Mucosa of descending colon (tissue), 3 donors: Measurements from ENCODE around the gene TRIM14. TPM values are rescaled to one million over a fixed set of nuclear protein-coding genes. Genes with fewer than 3 reads are reported as not detected.
A peak's percentile ranks its signal among the peaks of the same experiment; 100 is the strongest.

Experiments
- ATAC-seq: fragments of 200-7000 bp; cut with Tn5 transposase; one replicate; pipeline ENCODE4 v1.9.1; 2020; ENCODE audit warnings: mild to moderate bottlenecking, moderate library complexity
- DNase-seq, 3 donors: peaks; one replicate each; pipeline ENCODE4 v3.0.0-alpha.2; 2020
- H3K36me3 ChIP-seq: fragments of 200-600 bp; one replicate; pipeline ENCODE4 v1.8.0; 2021; ENCODE audit warnings: low read depth, mild to moderate bottlenecking
- H3K4me1 ChIP-seq: fragments of 200-600 bp; one replicate; pipeline ENCODE4 v1.8.0; 2021; ENCODE audit warnings: low read depth, mild to moderate bottlenecking
- H3K4me3 ChIP-seq: fragments of 200-600 bp; one replicate; pipeline ENCODE4 v1.8.0; 2021; ENCODE audit warnings: mild to moderate bottlenecking
- H3K9me3 ChIP-seq: fragments of 200-600 bp; one replicate; pipeline ENCODE4 v1.8.0; 2021; ENCODE audit warnings: mild to moderate bottlenecking
- CTCF ChIP-seq: fragments of 200-600 bp; IDR thresholded peaks from one replicate; pipeline ENCODE4 v1.8.0; 2022; ENCODE audit warnings: antibody characterized with exemption, mild to moderate bottlenecking
- intact Hi-C, 2 donors: fragments of 100-400 bp; cut with DNase I in 1 of 2; cut with micrococcal nuclease in 1 of 2; formaldehyde crosslinking; loops; one replicate each; pipeline versions ENCODE4 v1.11.0 to v1.11.1; 2022; cut with DNase I, micrococcal nuclease
- total RNA-seq, 3 donors: library from RNA; stranded (reverse); fragmentation: NEBNext Ultra II Directional in 2 of 3; extraction: Animal tissue kit (Norgen Biotek cat#: 25700) in 2 of 3; gene quantifications; one replicate each; pipeline versions ENCODE4 v1.2.1 to v1.2.4, GENCODE V29; 2021 to 2023
- donor health status: DM: no; HTN: no; CAD: no; lungs with moderate emphysema.
- donor health status: DM: no; HTN: no; CAD: no.
- donor health status: DM: no; HTN: yes; CAD: no.

TRIM14 gene
- total RNA-seq, 3 donors from 2014 or later: 44.9 to 67.2 (median 55.6) TPM

DNA sequence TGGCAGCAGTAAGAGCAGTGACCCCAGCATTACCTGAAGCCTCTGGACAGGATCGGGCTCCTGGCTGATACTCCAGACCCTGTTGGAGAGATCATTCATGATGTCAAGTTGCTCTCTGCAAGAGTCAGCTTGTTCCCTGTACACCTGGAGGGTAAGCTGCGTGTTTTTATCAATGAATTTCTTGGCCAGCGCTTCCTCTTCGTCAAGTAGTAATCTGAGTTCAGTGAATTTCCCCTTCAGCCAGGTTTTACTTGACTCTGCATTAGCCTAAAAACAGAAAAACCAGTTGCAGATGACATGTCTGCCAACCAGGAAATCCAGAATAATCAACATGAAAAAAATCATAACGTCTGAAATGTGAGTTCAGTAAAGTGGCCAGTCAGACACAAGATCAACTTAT lies 19.1 kb downstream of the TRIM14 start:
- peak; percentile 38 for ATAC-seq
- Histone ChIP-seq H3K36me3 (no peaks in the 10 kb centered on the region), H3K4me1 (peaks cover 13% of the 10 kb centered on the region), H3K9me3 (no peaks in the 10 kb centered on the region), H3K4me3 (no peak overlapping the region)
- intact Hi-C loops: no loop called here
- TF ChIP-seq CTCF: no peak
- DNase-seq: no peak

DNA sequence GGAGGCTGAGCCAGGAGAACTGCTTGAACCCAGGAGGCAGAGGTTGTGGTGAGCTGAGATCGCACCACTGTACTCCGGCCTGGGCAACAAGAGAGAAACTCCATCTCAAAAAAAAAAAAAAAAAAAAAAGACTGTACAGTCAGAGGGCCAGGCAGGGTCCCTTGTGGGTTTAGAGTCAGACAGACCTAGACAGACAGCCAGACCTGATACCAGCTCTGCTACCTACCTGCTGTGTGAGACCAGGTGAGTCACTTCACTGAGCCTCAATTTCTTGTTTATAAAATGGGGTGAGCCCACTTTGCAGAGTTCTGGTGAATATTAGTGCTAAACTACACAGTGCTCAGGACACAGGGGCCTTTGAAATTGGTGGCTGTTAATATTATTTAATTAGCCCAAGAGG lies 19.7 kb downstream of the TRIM14 start:
- H3K4me1 ChIP-seq: peaks cover 13% of the 10 kb centered on the region
- DNase-seq (no peak), ATAC-seq (no peak)
- TF ChIP-seq CTCF: no peak
- intact Hi-C loops: no loop called here
- no peak overlapping the region for H3K4me3 ChIP-seq
- no peaks in the 10 kb centered on the region for H3K9me3 ChIP-seq
- no peaks in the 10 kb centered on the region for H3K36me3 ChIP-seq

DNA sequence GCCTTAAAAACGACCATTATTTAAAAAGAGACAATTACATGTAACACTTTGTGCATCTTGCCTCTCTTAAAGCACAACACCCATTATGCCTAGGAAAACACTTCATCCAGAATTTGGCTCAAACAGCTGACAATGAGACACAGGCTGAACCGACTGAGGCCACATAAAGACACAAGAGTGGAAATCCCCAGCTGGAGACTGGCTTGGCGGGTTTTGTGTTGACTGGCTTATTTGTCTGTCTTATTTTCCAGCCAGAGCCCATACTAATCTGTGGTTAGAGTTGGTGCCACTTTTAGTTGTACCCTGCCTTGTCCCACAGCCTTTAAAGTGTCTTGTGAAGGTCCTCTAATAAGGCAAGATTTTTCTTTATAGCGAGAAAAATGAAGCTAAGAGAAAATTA lies 21.2 kb downstream of the TRIM14 start:
- intact Hi-C loops: no loop called here
- Histone ChIP-seq H3K9me3 (no peaks in the 10 kb centered on the region), H3K4me1 (peaks cover 16% of the 10 kb centered on the region), H3K36me3 (no peaks in the 10 kb centered on the region), H3K4me3 (no peak overlapping the region)
- DNase-seq (no peak), ATAC-seq (no peak)
- no peak for TF ChIP-seq CTCF

GRCh38 chr9:98096091-98096490 lies 22.9 kb downstream of the TRIM14 start:
- no peak for DNase-seq
- H3K36me3 ChIP-seq: no peaks in the 10 kb centered on the region

DNA sequence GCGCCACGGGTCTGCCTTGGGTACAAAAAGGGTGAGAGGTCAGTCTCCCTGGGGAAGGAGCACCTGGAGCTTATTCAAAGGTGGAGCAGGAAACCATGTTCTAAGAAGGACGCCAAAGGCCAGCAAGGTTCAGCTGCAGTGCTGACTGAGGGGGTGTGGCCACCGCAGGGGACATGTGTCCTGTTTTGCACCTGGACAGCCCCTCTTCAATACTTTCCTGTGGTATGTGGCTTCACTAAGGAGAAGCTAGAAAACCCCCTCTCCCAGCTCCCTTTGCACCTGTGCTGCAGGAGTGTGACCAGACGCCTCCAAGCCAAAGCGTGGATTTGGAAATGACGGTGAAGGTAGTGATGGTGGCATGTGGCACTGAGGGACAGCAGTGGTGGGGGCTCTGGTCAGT lies 23.6 kb downstream of the TRIM14 start:
- Histone ChIP-seq H3K4me3 (no peak overlapping the region), H3K36me3 (no peaks in the 10 kb centered on the region), H3K9me3 (no peaks in the 10 kb centered on the region), H3K4me1 (peaks cover 14% of the 10 kb centered on the region)
- no peak for TF ChIP-seq CTCF
- intact Hi-C loops: no loop called here
- no peak for ATAC-seq
- DNase-seq: no peak

More at GRCh38 chr9:98096091-98096490, 22.9 kb downstream of the TRIM14 start:
- H3K9me3 ChIP-seq: no peaks in the 10 kb centered on the region
- H3K4me3 ChIP-seq: no peak overlapping the region
- H3K4me1 ChIP-seq: peaks cover 16% of the 10 kb centered on the region
- intact Hi-C loops: no loop called here
- no peak for ATAC-seq
- TF ChIP-seq CTCF: no peak

- intact Hi-C loops: no loop called here
- Histone ChIP-seq H3K9me3 (no peaks in the 10 kb centered on the region), H3K36me3 (no peaks in the 10 kb centered on the region), H3K4me1 (peaks cover 8% of the 10 kb centered on the region), H3K4me3 (no peak overlapping the region)
- no peak for ATAC-seq
- DNase-seq: no peak
- TF ChIP-seq CTCF: no peak
These were observed 24.2 kb downstream of the TRIM14 start for GRCh38 chr9:98094851-98095250.
